Neuronal stem cell (in vitro differentiated cells): ENCODE results near the gene BCAS3.
A peak's percentile ranks its signal among the peaks of the same experiment; 100 is the strongest.

ENCODE experiments used
- DNase-seq: peaks from one replicate; pipeline ENCODE4 v3.0.0-alpha.2; 2013; ENCODE audit warnings: low spot score
- H2AFZ ChIP-seq: one replicate; pipeline ENCODE4 v1.6.1; 2013; ENCODE audit warnings: mild to moderate bottlenecking, low read length, inconsistent platforms
- H2AK5ac ChIP-seq: 2 replicates; pipeline ENCODE4 v1.6.1; 2013; ENCODE audit warnings: low read depth, mild to moderate bottlenecking, inconsistent platforms, low read length, moderate library complexity, mixed read lengths
- H2BK120ac ChIP-seq: 2 replicates; pipeline ENCODE4 v1.6.1; 2013; ENCODE audit warnings: low read depth, mild to moderate bottlenecking, inconsistent platforms, low read length, moderate library complexity, mixed read lengths
- H2BK12ac ChIP-seq: one replicate; pipeline ENCODE4 v1.6.1; 2013; ENCODE audit warnings: low read length, inconsistent platforms
- H2BK15ac ChIP-seq: 2 replicates; pipeline ENCODE4 v1.6.1; 2013; ENCODE audit warnings: mild to moderate bottlenecking, low read length, inconsistent platforms, mixed read lengths
- H2BK5ac ChIP-seq: one replicate; pipeline ENCODE4 v1.6.1; 2013; ENCODE audit warnings: inconsistent platforms, mild to moderate bottlenecking, low read length, moderate library complexity
- H3K14ac ChIP-seq: one replicate; pipeline ENCODE4 v1.6.1; 2013; ENCODE audit warnings: low read length, inconsistent platforms
- H3K18ac ChIP-seq: 2 replicates; pipeline ENCODE4 v1.6.1; 2013; ENCODE audit warnings: low read length, inconsistent platforms
- H3K23ac ChIP-seq: 2 replicates; pipeline ENCODE4 v1.6.1; 2013; ENCODE audit warnings: low read depth, mild to moderate bottlenecking, mixed read lengths, low read length, inconsistent platforms; ENCODE audit not compliant: poor library complexity
- H3K27ac ChIP-seq: replicated peaks from 3 replicates; pipeline ENCODE4 v1.5.1; 2013; ENCODE audit warnings: low read length, inconsistent platforms
- H3K27me3 ChIP-seq, 3 experiments: 2 replicates each; pipeline ENCODE4 v1.6.1; 2013; ENCODE audit warnings: low read length in 3 of 3, mild to moderate bottlenecking in 2 of 3, inconsistent platforms in 1 of 3, low read depth in 1 of 3, mixed read lengths in 1 of 3, moderate library complexity in 1 of 3; ENCODE audit not compliant: control insufficient read depth in 3 of 3, insufficient read depth in 3 of 3
- H3K36me3 ChIP-seq, 2 donors: replicated peaks in 1 of 2; 2 replicates each; pipeline ENCODE4 v1.6.1; 2013; ENCODE audit warnings: low read length in 2 of 2; ENCODE audit not compliant: control insufficient read depth in 2 of 2, insufficient read depth in 2 of 2
- H3K4ac ChIP-seq: 2 replicates; pipeline ENCODE4 v1.6.1; 2013; ENCODE audit warnings: inconsistent platforms, mild to moderate bottlenecking, low read length, moderate library complexity
- H3K4me1 ChIP-seq, 2 donors: 1 replicate in 1 of 2; 2 replicates in 1 of 2; pipeline ENCODE4 v1.6.1; 2013; ENCODE audit warnings: low read length in 2 of 2, low read depth in 1 of 2; ENCODE audit not compliant: control insufficient read depth in 2 of 2, insufficient read depth in 1 of 2
- H3K4me2 ChIP-seq: one replicate; pipeline ENCODE4 v1.6.1; 2013; ENCODE audit warnings: mild to moderate bottlenecking, low read length, inconsistent platforms; ENCODE audit not compliant: insufficient read depth, poor library complexity, severe bottlenecking
- H3K4me3 ChIP-seq, 2 donors: 2 replicates each; pipeline ENCODE4 v1.5.1; 2013; ENCODE audit warnings: low read length in 2 of 2, mild to moderate bottlenecking in 2 of 2, inconsistent platforms in 1 of 2, moderate library complexity in 1 of 2
- H3K79me1 ChIP-seq: one replicate; pipeline ENCODE4 v1.6.1; 2013; ENCODE audit warnings: low read depth, mild to moderate bottlenecking, inconsistent platforms, low read length, moderate library complexity
- H3K9ac ChIP-seq: one replicate; pipeline ENCODE4 v1.6.1; 2013; ENCODE audit warnings: mild to moderate bottlenecking, low read depth, low read length, inconsistent platforms; ENCODE audit not compliant: poor library complexity
- H3K9me3 ChIP-seq, 2 donors: replicated peaks in 1 of 2; 2 replicates each; pipeline versions ENCODE3 to v1.6.1; 2013; ENCODE audit warnings: low read length in 2 of 2, mild to moderate bottlenecking in 2 of 2, inconsistent platforms in 1 of 2, low read depth in 1 of 2, mixed read lengths in 1 of 2, moderate library complexity in 1 of 2; ENCODE audit not compliant: control insufficient read depth in 2 of 2, insufficient read depth in 1 of 2
- H4K8ac ChIP-seq: one replicate; pipeline ENCODE4 v1.6.1; 2013; ENCODE audit warnings: low read depth, mild to moderate bottlenecking, inconsistent platforms, low read length, moderate library complexity
- H4K91ac ChIP-seq: one replicate; pipeline ENCODE4 v1.6.1; 2013; ENCODE audit warnings: low read length, low read depth, mild to moderate bottlenecking, inconsistent platforms; ENCODE audit not compliant: poor library complexity
- WGBS, 2 donors: extraction: QIAGEN DNeasy Blood & Tissue Kit; methylation state at CpG; one replicate each; pipeline ENCODE4 v1.1.7; 2013; ENCODE audit warnings: missing lambda C conversion rate in 2 of 2, mixed read lengths in 1 of 2; ENCODE audit not compliant: insufficient read length in 2 of 2, insufficient replicate concordance in 1 of 2; ENCODE audit errors: extremely low coverage in 2 of 2; 5-methylcytosine and 5-hydroxymethylcytosine counted together

Gene BCAS3

GRCh38 chr17:61395983-61396585 lies 718.4 kb downstream of the BCAS3 start:
- Histone ChIP-seq H3K27ac (no peak overlapping the region), H3K18ac (peak overlapping the region; percentile 93), H3K36me3 (no peaks in the 10 kb centered on the region), H2AK5ac (peak overlapping the region; percentile 89), H3K27me3 (peaks cover 54 to 87% (median 77%) of the 10 kb centered on the region in 3 experiments), H3K4me2 (peak overlapping the region; percentile 18), H3K4me1 (peaks cover 8 to 10% of the 10 kb centered on the region in 2 donors), H3K4ac (peak overlapping the region; percentile 23), H2AFZ (peak overlapping the region; percentile 97), H4K91ac (no peak overlapping the region), H3K14ac (peak overlapping the region; percentile 99), H4K8ac (no peak overlapping the region), H3K4me3 (no peak overlapping the region), H3K9me3 (peaks cover 0 to 3% of the 10 kb centered on the region in 2 donors), H3K9ac (no peak overlapping the region), H3K23ac (peak overlapping the region; percentile 99), H2BK12ac (no peak overlapping the region), H2BK5ac (no peak overlapping the region), H2BK120ac (peak overlapping the region; percentile 28), H2BK15ac (peak overlapping the region; percentile 85), H3K79me1 (peaks cover 2% of the 10 kb centered on the region)
- DNase-seq: no peak
- no CpG with 5 or more reads among the region's 63 CpGs for WGBS, 2 donors

DNA sequence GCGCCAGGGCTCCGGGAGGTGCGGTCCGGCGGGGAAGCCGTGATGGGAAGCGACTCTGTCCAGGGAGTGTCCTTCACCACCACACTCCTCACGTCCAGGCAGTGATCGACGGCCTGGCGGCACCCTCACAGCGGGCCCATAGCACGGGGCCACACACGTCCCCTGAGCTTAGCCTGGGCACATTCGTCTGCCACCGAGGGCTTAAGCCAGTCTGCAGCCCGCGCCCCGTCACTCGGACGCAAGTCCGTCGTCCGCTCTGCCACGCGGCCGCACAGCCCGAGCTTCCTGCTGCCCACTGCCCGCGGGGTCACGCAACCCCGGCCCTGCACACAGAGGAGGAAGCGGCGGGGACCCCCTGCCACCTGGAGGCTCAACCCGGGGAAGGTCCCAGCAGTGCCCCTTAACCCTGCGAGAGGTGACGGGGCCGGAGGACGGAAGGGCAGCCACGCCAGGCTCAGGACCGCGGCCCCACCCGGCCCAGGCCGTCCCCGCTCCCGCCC lies 719.0 kb downstream of the BCAS3 start:
- H4K91ac ChIP-seq: no peak overlapping the region
- H3K79me1 ChIP-seq: peaks cover 2% of the 10 kb centered on the region
- H2AK5ac ChIP-seq: peak overlapping the region; percentile 89
- peaks cover 0 to 3% of the 10 kb centered on the region in 2 donors for H3K9me3 ChIP-seq
- peak overlapping the region; percentile 97 for H2AFZ ChIP-seq
- peak overlapping the region; percentile 23 for H3K4ac ChIP-seq
- no peaks in the 10 kb centered on the region for H3K36me3 ChIP-seq
- H3K27me3 ChIP-seq: peaks cover 59 to 87% (median 81%) of the 10 kb centered on the region in 3 experiments
- peak overlapping the region; percentile 28 for H2BK120ac ChIP-seq
- WGBS, 2 donors: no CpG with 5 or more reads among the region's 46 CpGs
- H2BK5ac ChIP-seq: peak overlapping the region; percentile 62
- no peak for DNase-seq
- H2BK15ac ChIP-seq: peak overlapping the region; percentile 85
- peak overlapping the region; percentile 57 for H3K9ac ChIP-seq
- H2BK12ac ChIP-seq: no peak overlapping the region
- H3K14ac ChIP-seq: peak overlapping the region; percentile 99
- peak overlapping the region; percentile 66 for H3K18ac ChIP-seq
- peaks cover 8 to 10% of the 10 kb centered on the region in 2 donors for H3K4me1 ChIP-seq
- H3K4me3 ChIP-seq: peak overlapping the region; percentile 47 to 49
- H4K8ac ChIP-seq: peak overlapping the region; percentile 82
- H3K27ac ChIP-seq: no peak overlapping the region
- H3K4me2 ChIP-seq: peak overlapping the region; percentile 65
- peak overlapping the region; percentile 99 for H3K23ac ChIP-seq

GRCh38 chr17:61397086-61397842 lies 719.6 kb downstream of the BCAS3 start:
- peak overlapping the region; percentile 65 for H3K4me2 ChIP-seq
- H3K36me3 ChIP-seq: no peaks in the 10 kb centered on the region
- H3K9me3 ChIP-seq: peaks cover 0 to 5% of the 10 kb centered on the region in 2 donors
- H3K18ac ChIP-seq: peak overlapping the region; percentile 66
- H2AFZ ChIP-seq: peak overlapping the region; percentile 97
- H3K14ac ChIP-seq: peak overlapping the region; percentile 99
- H3K79me1 ChIP-seq: peaks cover 2% of the 10 kb centered on the region
- H3K23ac ChIP-seq: peak overlapping the region; percentile 99
- peaks cover 8 to 10% of the 10 kb centered on the region in 2 donors for H3K4me1 ChIP-seq
- no peak overlapping the region for H2BK120ac ChIP-seq
- no CpG with 5 or more reads among the region's 67 CpGs for WGBS, 2 donors
- no peak overlapping the region for H2BK12ac ChIP-seq
- H4K91ac ChIP-seq: no peak overlapping the region
- peak overlapping the region; percentile 57 for H3K9ac ChIP-seq
- no peak overlapping the region for H4K8ac ChIP-seq
- H2BK5ac ChIP-seq: peak overlapping the region; percentile 62
- peak overlapping the region; percentile 89 for H2AK5ac ChIP-seq
- DNase-seq: no peak
- H3K27me3 ChIP-seq: peaks cover 64 to 90% (median 87%) of the 10 kb centered on the region in 3 experiments
- H3K4me3 ChIP-seq: peak overlapping the region; percentile 49 to 51
- H3K27ac ChIP-seq: no peak overlapping the region
- no peak overlapping the region for H2BK15ac ChIP-seq
- no peak overlapping the region for H3K4ac ChIP-seq

DNA sequence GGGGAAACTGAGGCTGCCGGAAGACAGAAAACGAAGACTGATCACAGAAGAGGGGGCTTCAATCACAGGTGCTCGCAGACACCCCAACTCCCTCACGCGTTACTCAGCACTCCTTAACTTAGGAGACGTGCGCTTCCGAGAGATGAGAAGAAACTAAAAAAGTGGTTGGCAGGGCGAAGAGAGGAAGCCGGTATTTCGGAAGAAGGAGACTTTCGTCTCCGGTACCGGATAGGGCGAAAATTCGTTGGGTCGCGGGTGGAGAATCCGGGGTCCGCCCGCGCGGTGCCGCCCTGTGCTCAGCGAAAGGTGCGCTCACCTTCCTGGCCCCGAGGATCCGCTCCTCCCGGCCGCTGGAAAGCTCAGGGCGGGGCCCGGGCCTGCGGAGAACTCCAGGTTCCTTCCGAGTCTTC lies 721.1 kb downstream of the BCAS3 start:
- no peak for DNase-seq
- peaks cover 0 to 7% of the 10 kb centered on the region in 2 donors for H3K9me3 ChIP-seq
- no peak overlapping the region for H2BK15ac ChIP-seq
- H3K27ac ChIP-seq: no peak overlapping the region
- H3K9ac ChIP-seq: no peak overlapping the region
- H3K14ac ChIP-seq: no peak overlapping the region
- no peak overlapping the region for H4K91ac ChIP-seq
- H2AK5ac ChIP-seq: no peak overlapping the region
- H4K8ac ChIP-seq: no peak overlapping the region
- peak overlapping the region; percentile 89 for H3K4me2 ChIP-seq
- H2AFZ ChIP-seq: peak overlapping the region; percentile 94
- no CpG with 5 or more reads among the region's 34 CpGs for WGBS, 2 donors
- no peak overlapping the region for H2BK12ac ChIP-seq
- H3K4ac ChIP-seq: no peak overlapping the region
- no peaks in the 10 kb centered on the region for H3K36me3 ChIP-seq
- H3K18ac ChIP-seq: peak overlapping the region; percentile 80
- H2BK5ac ChIP-seq: peak overlapping the region; percentile 53
- peaks cover 4% of the 10 kb centered on the region for H3K79me1 ChIP-seq
- H3K23ac ChIP-seq: peak overlapping the region; percentile 31
- H3K4me1 ChIP-seq: peaks cover 8 to 11% of the 10 kb centered on the region in 2 donors
- peak overlapping the region in 1 of 2 donors; percentile 49 for H3K4me3 ChIP-seq
- H2BK120ac ChIP-seq: no peak overlapping the region
- H3K27me3 ChIP-seq: peaks cover 77 to 99% (median 92%) of the 10 kb centered on the region in 3 experiments
